ENCODE measurements around the gene MACROH2A1.

The MACROH2A1 gene

DNA sequence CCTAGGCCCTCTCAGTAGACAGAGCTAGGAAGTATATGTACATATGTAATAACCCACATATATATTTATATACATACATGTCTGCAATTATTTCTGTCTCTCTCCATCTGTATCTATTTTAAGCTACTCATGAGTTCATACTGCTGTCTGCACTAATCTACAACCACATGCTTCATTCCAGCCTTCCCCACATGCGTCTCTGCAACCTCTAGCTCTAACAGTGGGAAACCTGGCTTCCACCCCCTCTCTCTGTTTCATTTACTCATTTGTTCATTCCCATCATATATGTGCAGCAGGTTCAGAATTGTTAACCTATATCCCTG, 24.8 kb upstream of the MACROH2A1 start:
- Histone ChIP-seq H3K9ac (ENCODE audit: low read depth, low read length) (no peak overlapping the region), H3K27me3 (ENCODE audit: control insufficient read depth, insufficient read depth, low read length) (peaks cover 23% of the 10 kb centered on the region; the same call in 1 of the 2 replicates), H3K4me3 (ENCODE audit: low read depth, low read length) (no peak overlapping the region), H3K4me1 (ENCODE audit: control insufficient read depth, insufficient read depth, low read length) (no peaks in the 10 kb centered on the region), H3K36me3 (ENCODE audit: control insufficient read depth, insufficient read depth, low read length) (no peaks in the 10 kb centered on the region), H3K27ac (ENCODE audit: low read depth, low read length) (peak overlapping the region; percentile 25), H3K9me3 (ENCODE audit: control insufficient read depth, insufficient read depth, low read length) (peaks cover 4% of the 10 kb centered on the region; the same call in 1 of the 2 replicates)

DNA sequence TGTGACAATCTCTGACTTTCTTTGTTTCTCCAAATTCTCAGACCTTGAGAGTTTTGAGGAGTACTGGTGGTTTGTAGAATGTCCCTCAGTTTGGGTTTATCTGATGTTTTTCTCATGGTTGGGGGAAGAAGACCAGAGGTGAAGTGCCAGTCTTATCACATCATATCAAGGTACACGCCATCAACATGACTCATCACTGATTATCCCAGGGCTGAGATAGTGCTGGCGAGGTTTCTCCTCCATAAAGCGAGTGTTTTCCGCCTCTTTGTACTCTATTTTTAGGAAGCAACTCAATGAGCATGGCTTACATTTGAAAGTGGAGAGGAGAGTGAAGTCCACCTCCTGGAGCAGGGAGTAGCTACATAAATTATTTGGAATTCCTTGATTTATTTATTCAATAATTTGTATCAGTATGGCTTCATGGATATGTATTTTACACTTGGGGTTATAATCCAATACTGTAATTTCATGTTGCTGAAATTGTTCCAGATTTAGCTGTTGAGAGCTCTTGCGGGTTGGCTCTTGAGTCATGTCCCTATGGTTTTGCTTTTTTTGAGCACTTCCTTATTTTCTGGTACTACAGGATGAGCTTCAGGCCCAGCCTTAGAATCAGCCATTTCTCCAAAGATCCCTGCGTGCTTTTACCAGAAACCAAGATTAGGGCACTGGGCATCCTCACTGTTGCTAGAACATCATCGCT, 24.3 kb upstream of the MACROH2A1 start:
- H3K9ac ChIP-seq (ENCODE audit: low read depth, low read length) = no peak overlapping the region
- no peak overlapping the region for H3K4me3 ChIP-seq (ENCODE audit: low read depth, low read length)
- peaks cover 26% of the 10 kb centered on the region for H3K27me3 ChIP-seq (ENCODE audit: control insufficient read depth, insufficient read depth, low read length)
- no peaks in the 10 kb centered on the region for H3K36me3 ChIP-seq (ENCODE audit: control insufficient read depth, insufficient read depth, low read length)
- no peaks in the 10 kb centered on the region for H3K4me1 ChIP-seq (ENCODE audit: control insufficient read depth, insufficient read depth, low read length)
- H3K27ac ChIP-seq (ENCODE audit: low read depth, low read length) = peak overlapping the region; percentile 25
- no peaks in the 10 kb centered on the region for H3K9me3 ChIP-seq (ENCODE audit: control insufficient read depth, insufficient read depth, low read length)

DNA sequence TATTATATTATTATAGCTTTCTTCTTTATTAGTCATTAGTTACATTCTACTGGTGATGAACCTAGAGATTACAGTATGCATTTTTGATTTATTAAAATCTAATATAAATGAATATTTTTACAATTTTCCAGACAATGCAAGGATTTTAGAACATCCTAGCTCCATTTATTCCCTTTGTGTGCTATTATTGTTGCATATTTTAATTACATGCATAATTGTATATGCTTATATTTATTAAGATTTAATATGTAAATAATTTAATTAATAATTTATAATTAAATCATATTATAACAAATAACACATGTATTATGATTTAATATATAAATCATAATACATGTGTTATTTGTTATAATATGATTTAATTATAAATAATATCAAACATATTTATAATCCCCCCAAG, 23.4 kb upstream of the MACROH2A1 start:
- Histone ChIP-seq H3K4me3 (ENCODE audit: low read depth, low read length) (no peak overlapping the region), H3K9ac (ENCODE audit: low read depth, low read length) (no peak overlapping the region), H3K4me1 (ENCODE audit: control insufficient read depth, insufficient read depth, low read length) (no peaks in the 10 kb centered on the region), H3K27ac (ENCODE audit: low read depth, low read length) (no peak overlapping the region), H3K36me3 (ENCODE audit: control insufficient read depth, insufficient read depth, low read length) (no peaks in the 10 kb centered on the region), H3K9me3 (ENCODE audit: control insufficient read depth, insufficient read depth, low read length) (no peaks in the 10 kb centered on the region), H3K27me3 (ENCODE audit: control insufficient read depth, insufficient read depth, low read length) (peaks cover 28% of the 10 kb centered on the region)

DNA sequence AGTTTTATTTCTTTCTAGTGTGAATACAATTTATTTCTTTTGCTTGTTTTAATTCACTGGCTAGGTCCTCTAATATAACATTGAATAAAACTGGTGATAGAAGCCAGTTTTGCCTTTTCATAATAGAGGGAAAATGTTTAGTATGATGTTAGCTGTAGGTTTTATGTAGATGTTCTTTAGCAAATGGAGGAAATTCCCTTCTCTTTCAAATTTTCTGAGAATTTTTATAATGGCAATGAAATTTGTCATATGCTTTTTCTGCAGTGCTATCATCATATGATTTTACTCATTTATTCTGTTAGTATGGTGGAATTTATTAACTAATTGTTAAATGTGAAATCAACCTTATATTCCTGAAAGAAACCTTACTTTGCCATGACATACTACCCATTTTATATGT, 18.1 kb upstream of the MACROH2A1 start:
- H3K36me3 ChIP-seq (ENCODE audit: control insufficient read depth, insufficient read depth, low read length) = no peaks in the 10 kb centered on the region
- H3K9ac ChIP-seq (ENCODE audit: low read depth, low read length) = no peak overlapping the region
- H3K27ac ChIP-seq (ENCODE audit: low read depth, low read length) = no peak overlapping the region
- no peaks in the 10 kb centered on the region for H3K9me3 ChIP-seq (ENCODE audit: control insufficient read depth, insufficient read depth, low read length)
- H3K4me1 ChIP-seq (ENCODE audit: control insufficient read depth, insufficient read depth, low read length) = no peaks in the 10 kb centered on the region
- H3K27me3 ChIP-seq (ENCODE audit: control insufficient read depth, insufficient read depth, low read length) = peaks cover 21% of the 10 kb centered on the region
- H3K4me3 ChIP-seq (ENCODE audit: low read depth, low read length) = no peak overlapping the region

DNA sequence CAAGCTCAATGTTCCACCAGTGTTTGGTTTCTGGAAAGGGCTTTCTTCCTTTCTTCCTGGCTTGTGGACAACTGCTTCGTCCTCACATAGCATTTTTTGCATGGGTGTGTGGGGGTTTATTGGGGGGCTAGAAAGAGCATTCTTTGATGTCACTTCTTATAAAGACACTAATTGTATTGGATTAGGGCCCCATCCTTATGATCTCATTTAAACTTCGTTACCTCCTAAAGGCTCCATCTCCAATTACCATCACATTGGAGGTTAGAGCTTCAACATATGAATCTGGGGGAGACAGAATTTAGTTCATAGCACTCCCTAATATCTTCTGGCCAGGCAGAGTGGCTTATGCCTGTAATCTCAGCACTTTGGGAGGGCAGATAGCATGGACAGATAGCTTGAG, 6.1 kb upstream of the MACROH2A1 start:
- no peak overlapping the region for H3K9ac ChIP-seq (ENCODE audit: low read depth, low read length)
- peaks cover 62% of the 10 kb centered on the region for H3K27me3 ChIP-seq (ENCODE audit: control insufficient read depth, insufficient read depth, low read length)
- 0 out of 2 replicates have a peak, but pooled peaks cover 2% of the 10 kb centered on the region for H3K9me3 ChIP-seq (ENCODE audit: control insufficient read depth, insufficient read depth, low read length)
- H3K36me3 ChIP-seq (ENCODE audit: control insufficient read depth, insufficient read depth, low read length) = no peaks in the 10 kb centered on the region
- no peak overlapping the region for H3K27ac ChIP-seq (ENCODE audit: low read depth, low read length)
- no peak overlapping the region for H3K4me3 ChIP-seq (ENCODE audit: low read depth, low read length)
- H3K4me1 ChIP-seq (ENCODE audit: control insufficient read depth, insufficient read depth, low read length) = peaks cover 24% of the 10 kb centered on the region

DNA sequence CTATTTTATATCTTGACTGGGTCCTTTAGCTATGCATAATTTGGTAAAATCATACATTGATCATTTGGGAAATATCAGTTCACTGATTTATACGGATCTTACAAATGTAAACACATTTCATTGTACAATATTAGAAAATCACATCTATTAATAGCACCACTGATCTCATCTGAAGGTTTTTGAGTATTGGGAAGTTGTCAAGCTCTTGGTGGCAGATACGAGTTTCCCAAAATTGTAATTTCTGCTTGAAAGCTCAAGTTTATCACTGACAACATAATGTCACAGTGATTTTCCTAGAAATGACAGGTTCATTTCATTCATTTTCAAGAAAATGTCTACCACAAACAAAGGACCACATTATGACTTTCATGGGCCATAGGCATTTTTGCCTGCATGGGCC, 3.0 kb upstream of the MACROH2A1 start:
- no peak overlapping the region for H3K9ac ChIP-seq (ENCODE audit: low read depth, low read length)
- no peaks in the 10 kb centered on the region for H3K36me3 ChIP-seq (ENCODE audit: control insufficient read depth, insufficient read depth, low read length)
- H3K4me1 ChIP-seq (ENCODE audit: control insufficient read depth, insufficient read depth, low read length) = peaks cover 43% of the 10 kb centered on the region
- peaks cover 78% of the 10 kb centered on the region for H3K27me3 ChIP-seq (ENCODE audit: control insufficient read depth, insufficient read depth, low read length)
- H3K4me3 ChIP-seq (ENCODE audit: low read depth, low read length) = no peak overlapping the region
- H3K9me3 ChIP-seq (ENCODE audit: control insufficient read depth, insufficient read depth, low read length) = no peaks in the 10 kb centered on the region
- H3K27ac ChIP-seq (ENCODE audit: low read depth, low read length) = no peak overlapping the region

DNA sequence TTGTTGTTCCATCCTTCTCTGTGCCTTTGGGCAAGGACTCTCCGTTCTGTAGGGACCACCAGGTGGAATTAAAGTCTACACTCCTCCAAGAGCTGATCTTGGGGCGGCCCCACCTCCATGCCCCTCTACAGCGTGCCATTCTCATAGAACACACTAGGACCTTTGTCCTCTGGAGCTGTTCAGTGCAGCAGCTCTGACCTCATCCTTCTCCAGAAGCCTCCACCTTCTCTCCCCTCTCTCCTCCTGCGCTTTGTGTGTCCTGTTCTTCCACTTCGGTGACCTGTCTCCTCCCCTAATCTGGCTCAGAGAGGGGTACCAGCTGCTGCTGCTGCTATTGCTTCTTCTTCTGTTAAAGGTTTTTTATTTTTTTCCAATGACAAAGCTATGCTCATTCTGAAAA, 1.8 kb upstream of the MACROH2A1 start:
- peaks cover 46% of the 10 kb centered on the region for H3K4me1 ChIP-seq (ENCODE audit: control insufficient read depth, insufficient read depth, low read length)
- H3K9me3 ChIP-seq (ENCODE audit: control insufficient read depth, insufficient read depth, low read length) = no peaks in the 10 kb centered on the region
- H3K36me3 ChIP-seq (ENCODE audit: control insufficient read depth, insufficient read depth, low read length) = no peaks in the 10 kb centered on the region
- peak overlapping the region; percentile 78; the same call in 1 of the 2 replicates for H3K4me3 ChIP-seq (ENCODE audit: low read depth, low read length)
- H3K27me3 ChIP-seq (ENCODE audit: control insufficient read depth, insufficient read depth, low read length) = peaks cover 83% of the 10 kb centered on the region
- H3K9ac ChIP-seq (ENCODE audit: low read depth, low read length) = no peak overlapping the region
- no peak overlapping the region for H3K27ac ChIP-seq (ENCODE audit: low read depth, low read length)

DNA sequence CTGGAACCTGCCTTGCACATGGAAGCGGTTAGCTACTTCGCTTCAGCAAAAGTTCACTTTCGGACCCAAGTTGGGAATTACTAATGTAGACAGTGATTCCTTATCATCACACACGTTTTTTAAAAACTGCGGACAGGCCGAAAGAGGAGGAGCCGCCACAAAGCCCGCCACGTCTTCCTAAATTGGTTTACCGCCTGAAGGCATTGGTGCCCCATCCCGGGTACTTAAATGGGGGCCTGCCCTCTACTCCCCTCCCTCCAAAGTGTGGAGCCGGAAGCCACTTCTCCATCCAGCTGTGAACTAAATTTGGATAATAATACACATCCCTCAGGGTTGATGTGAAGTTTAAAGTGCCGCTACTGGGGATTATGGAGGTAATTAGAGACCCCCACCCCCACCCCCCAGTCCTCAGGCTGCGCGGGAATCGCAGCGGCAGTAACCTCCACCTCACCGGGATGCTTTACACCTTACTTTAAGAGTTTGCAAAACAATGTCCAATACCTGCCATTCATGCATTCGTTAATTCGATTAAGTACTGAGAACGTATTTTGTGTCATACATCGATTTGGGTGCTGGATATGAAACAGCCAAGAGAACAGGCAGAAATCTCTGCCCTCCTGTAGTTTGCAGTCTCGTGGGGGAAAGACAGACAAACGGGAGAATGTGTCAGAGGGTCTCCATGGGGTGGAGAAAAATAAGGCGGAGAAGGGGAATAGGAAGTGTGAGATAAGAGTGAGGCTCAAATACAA, 937 bp upstream of the MACROH2A1 start:
- Histone ChIP-seq H3K4me1 (ENCODE audit: control insufficient read depth, insufficient read depth, low read length) (peaks cover 46% of the 10 kb centered on the region), H3K36me3 (ENCODE audit: control insufficient read depth, insufficient read depth, low read length) (no peaks in the 10 kb centered on the region), H3K9me3 (ENCODE audit: control insufficient read depth, insufficient read depth, low read length) (no peaks in the 10 kb centered on the region), H3K4me3 (ENCODE audit: low read depth, low read length) (peak overlapping the region; percentile 78), H3K27me3 (ENCODE audit: control insufficient read depth, insufficient read depth, low read length) (peaks cover 84% of the 10 kb centered on the region), H3K27ac (ENCODE audit: low read depth, low read length) (peak overlapping the region; percentile 94), H3K9ac (ENCODE audit: low read depth, low read length) (no peak overlapping the region)

DNA sequence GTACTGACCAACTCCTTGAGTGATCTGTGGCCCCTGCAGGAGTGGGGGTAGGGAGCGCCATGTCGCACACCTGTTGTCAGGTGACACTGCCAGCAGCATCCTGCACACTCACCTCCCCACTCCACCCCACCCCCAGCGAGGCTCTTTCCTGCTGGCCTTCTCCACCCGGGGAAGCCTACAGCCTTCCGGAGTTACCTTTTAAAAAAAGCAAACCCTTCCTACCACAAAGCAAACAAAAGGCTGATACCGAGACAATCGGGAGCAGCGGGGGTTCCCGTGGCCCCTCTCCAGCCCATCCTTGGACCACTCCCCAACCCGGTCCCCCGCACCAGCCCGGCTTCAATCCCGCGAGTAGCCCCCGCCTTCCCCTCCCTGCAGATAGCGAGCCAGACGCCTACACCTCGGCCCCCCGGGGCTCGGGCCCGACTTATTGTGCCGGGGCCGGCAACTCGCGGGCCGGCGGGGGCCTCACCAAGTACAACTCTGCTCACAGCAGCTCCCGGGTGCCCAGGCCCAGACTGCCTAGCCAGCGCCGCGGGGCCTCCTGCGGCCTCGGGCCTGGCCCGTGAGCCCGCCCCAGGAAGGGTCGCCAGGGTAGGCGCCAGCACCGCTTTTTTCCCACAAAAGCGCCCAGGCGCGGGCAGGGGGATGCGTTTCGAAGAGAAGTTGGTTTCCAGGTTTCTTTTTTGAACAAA, 724 bp downstream of the MACROH2A1 start:
- Histone ChIP-seq H3K4me1 (ENCODE audit: control insufficient read depth, insufficient read depth, low read length) (peaks cover 41% of the 10 kb centered on the region), H3K27me3 (ENCODE audit: control insufficient read depth, insufficient read depth, low read length) (peaks cover 76% of the 10 kb centered on the region), H3K9ac (ENCODE audit: low read depth, low read length) (peak overlapping the region; percentile 52; the same call in 1 of the 2 replicates), H3K4me3 (ENCODE audit: low read depth, low read length) (peak overlapping the region; percentile 78), H3K9me3 (ENCODE audit: control insufficient read depth, insufficient read depth, low read length) (no peaks in the 10 kb centered on the region), H3K27ac (ENCODE audit: low read depth, low read length) (peak overlapping the region; percentile 94), H3K36me3 (ENCODE audit: control insufficient read depth, insufficient read depth, low read length) (no peaks in the 10 kb centered on the region)

DNA sequence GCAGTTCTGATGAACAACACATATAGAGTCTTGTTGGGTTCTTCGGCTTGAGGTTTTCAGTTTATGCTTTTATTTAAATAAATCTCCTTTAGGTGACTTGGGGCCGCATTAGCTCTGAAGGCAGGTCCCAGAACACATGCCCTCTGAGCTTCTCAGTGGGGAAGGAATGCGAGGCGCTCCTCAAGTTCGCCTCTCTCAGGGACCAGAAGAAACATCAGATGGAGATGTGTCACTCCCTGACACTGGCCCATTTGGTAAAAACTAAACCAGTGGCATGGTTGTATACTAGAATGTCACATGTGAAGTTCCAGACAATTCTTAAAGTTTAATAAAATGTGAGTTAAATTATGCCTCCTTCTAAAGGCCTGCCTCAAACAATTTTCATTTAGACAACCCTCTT, 1.9 kb downstream of the MACROH2A1 start:
- Histone ChIP-seq H3K9me3 (ENCODE audit: control insufficient read depth, insufficient read depth, low read length) (no peaks in the 10 kb centered on the region), H3K4me1 (ENCODE audit: control insufficient read depth, insufficient read depth, low read length) (peaks cover 35% of the 10 kb centered on the region), H3K9ac (ENCODE audit: low read depth, low read length) (no peak overlapping the region), H3K27ac (ENCODE audit: low read depth, low read length) (peak overlapping the region; percentile 94), H3K27me3 (ENCODE audit: control insufficient read depth, insufficient read depth, low read length) (peaks cover 64% of the 10 kb centered on the region), H3K36me3 (ENCODE audit: control insufficient read depth, insufficient read depth, low read length) (no peaks in the 10 kb centered on the region), H3K4me3 (ENCODE audit: low read depth, low read length) (0 out of 2 replicates have a peak overlapping the region, but pooled peaks have one; percentile 78)

Measured in HUES48 (cell line).